Sigmoid colon (tissue), 4 donors: ENCODE data around the gene TNC.

Experiments
- EP300 ChIP-seq, 4 donors: sonication (generic); formaldehyde crosslinking; IDR thresholded peaks; one replicate each; pipeline ENCODE4 v1.6.1; 2017; ENCODE audit warnings: antibody characterized with exemption in 4 of 4
- TF ChIP-seq, protein P1 (sequence below), 4 experiments: fragments of 450-650 bp in 3 of 4; fragments of 200-600 bp in 1 of 4; IDR thresholded peaks; one replicate each; pipeline ENCODE4 v1.5.1; 2016 to 2019; ENCODE audit warnings: antibody characterized with exemption in 4 of 4, mild to moderate bottlenecking in 3 of 4, moderate library complexity in 2 of 4

DNA sequence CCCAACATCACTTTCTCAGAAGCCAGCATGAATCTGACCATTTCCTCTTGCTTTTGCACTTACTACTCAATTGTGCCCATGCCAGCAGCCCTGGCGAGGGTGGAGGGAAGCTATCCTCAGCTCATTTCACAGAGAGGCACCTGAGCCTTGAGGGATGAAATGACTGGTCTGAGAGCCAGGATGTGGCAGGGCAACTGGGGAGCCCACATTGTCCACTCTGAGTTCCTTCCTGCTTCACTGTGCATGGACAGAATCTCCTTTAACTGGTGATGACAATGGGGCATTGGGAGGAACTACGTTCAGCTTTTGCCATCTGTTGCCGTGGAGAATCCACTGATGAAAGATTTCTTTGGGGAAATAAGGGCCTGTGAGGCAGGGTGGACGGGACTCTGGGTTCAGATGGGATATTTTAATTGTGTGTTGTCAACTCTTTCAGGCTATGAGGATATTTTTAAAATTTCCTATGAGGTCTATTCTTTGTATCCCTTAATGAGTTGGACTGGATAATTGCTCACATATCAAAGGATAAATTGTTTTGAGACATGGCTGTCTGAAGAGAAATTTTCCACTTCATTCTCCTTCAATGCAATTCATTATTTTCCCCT, 78.3 kb downstream of the TNC start:
- TF ChIP-seq, protein P1, sequence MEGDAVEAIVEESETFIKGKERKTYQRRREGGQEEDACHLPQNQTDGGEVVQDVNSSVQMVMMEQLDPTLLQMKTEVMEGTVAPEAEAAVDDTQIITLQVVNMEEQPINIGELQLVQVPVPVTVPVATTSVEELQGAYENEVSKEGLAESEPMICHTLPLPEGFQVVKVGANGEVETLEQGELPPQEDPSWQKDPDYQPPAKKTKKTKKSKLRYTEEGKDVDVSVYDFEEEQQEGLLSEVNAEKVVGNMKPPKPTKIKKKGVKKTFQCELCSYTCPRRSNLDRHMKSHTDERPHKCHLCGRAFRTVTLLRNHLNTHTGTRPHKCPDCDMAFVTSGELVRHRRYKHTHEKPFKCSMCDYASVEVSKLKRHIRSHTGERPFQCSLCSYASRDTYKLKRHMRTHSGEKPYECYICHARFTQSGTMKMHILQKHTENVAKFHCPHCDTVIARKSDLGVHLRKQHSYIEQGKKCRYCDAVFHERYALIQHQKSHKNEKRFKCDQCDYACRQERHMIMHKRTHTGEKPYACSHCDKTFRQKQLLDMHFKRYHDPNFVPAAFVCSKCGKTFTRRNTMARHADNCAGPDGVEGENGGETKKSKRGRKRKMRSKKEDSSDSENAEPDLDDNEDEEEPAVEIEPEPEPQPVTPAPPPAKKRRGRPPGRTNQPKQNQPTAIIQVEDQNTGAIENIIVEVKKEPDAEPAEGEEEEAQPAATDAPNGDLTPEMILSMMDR (IDR thresholded peaks at IDR 0.05), result no peak
- no peak for TF ChIP-seq EP300 (IDR thresholded peaks at IDR 0.05)
